ENCODE measurements around the gene TSEN2.
"Not testable (repeated sequence)": the region's sequence is repeated elsewhere in the genome, so short reads cannot be mapped to it uniquely, and the experiment has no call there.

Gene TSEN2

GRCh38 chr3:12444582-12445471 is 39.5 kb upstream of the TSEN2 start:
- Histone ChIP-seq H3K27me3 (replicated peaks; ENCODE audit: control insufficient read depth, insufficient read depth, low read length) (no peaks in the 10 kb centered on the region), H3K9me3 (ENCODE audit: control insufficient read depth, low read length) (no peaks in the 10 kb centered on the region), H3K9ac (ENCODE audit: low read length) (no peak overlapping the region), H3K36me3 (ENCODE audit: control insufficient read depth, insufficient read depth, low read length, severe bottlenecking) (no peaks in the 10 kb centered on the region), H3K4me1 (ENCODE audit: control insufficient read depth, insufficient read depth, low read length) (peaks cover 28% of the 10 kb centered on the region), H3K4me3 (ENCODE audit: low read length) (no peak overlapping the region)
- peak; percentile 37 for DNase-seq (ENCODE audit: low read depth)

- H3K36me3 ChIP-seq (ENCODE audit: control insufficient read depth, insufficient read depth, low read length, severe bottlenecking) = no peaks in the 10 kb centered on the region
- H3K4me3 ChIP-seq (ENCODE audit: low read length) = no peak overlapping the region
- peaks cover 19% of the 10 kb centered on the region for H3K4me1 ChIP-seq (ENCODE audit: control insufficient read depth, insufficient read depth, low read length)
- no peak for DNase-seq (ENCODE audit: low read depth)
- H3K9me3 ChIP-seq (ENCODE audit: control insufficient read depth, low read length) = no peaks in the 10 kb centered on the region
- no peak overlapping the region for H3K9ac ChIP-seq (ENCODE audit: low read length)
- no peaks in the 10 kb centered on the region for H3K27me3 ChIP-seq (replicated peaks; ENCODE audit: control insufficient read depth, insufficient read depth, low read length)
Observed at GRCh38 chr3:12445523-12446240, 38.6 kb upstream of the TSEN2 start.

GRCh38 chr3:12446298-12446697 is 38.0 kb upstream of the TSEN2 start:
- no peak for DNase-seq (ENCODE audit: low read depth)
- Histone ChIP-seq H3K27me3 (replicated peaks; ENCODE audit: control insufficient read depth, insufficient read depth, low read length) (no peaks in the 10 kb centered on the region), H3K4me1 (ENCODE audit: control insufficient read depth, insufficient read depth, low read length) (peaks cover 13% of the 10 kb centered on the region), H3K9me3 (ENCODE audit: control insufficient read depth, low read length) (no peaks in the 10 kb centered on the region), H3K9ac (ENCODE audit: low read length) (no peak overlapping the region), H3K36me3 (ENCODE audit: control insufficient read depth, insufficient read depth, low read length, severe bottlenecking) (no peaks in the 10 kb centered on the region), H3K4me3 (ENCODE audit: low read length) (no peak overlapping the region)

- Histone ChIP-seq H3K4me3 (ENCODE audit: low read length) (no peak overlapping the region), H3K9ac (ENCODE audit: low read length) (no peak overlapping the region), H3K9me3 (ENCODE audit: control insufficient read depth, low read length) (no peaks in the 10 kb centered on the region), H3K36me3 (ENCODE audit: control insufficient read depth, insufficient read depth, low read length, severe bottlenecking) (peaks cover 3% of the 10 kb centered on the region), H3K27me3 (replicated peaks; ENCODE audit: control insufficient read depth, insufficient read depth, low read length) (no peaks in the 10 kb centered on the region), H3K4me1 (ENCODE audit: control insufficient read depth, insufficient read depth, low read length) (peaks cover 9% of the 10 kb centered on the region)
- no peak for DNase-seq (ENCODE audit: low read depth)
Observed at GRCh38 chr3:12447075-12447474, 37.2 kb upstream of the TSEN2 start.

- H3K36me3 ChIP-seq (ENCODE audit: control insufficient read depth, insufficient read depth, low read length, severe bottlenecking); H3K4me3 ChIP-seq (ENCODE audit: low read length); H3K9me3 ChIP-seq (ENCODE audit: control insufficient read depth, low read length); DNase-seq (ENCODE audit: low read depth); H3K27me3 ChIP-seq (replicated peaks; ENCODE audit: control insufficient read depth, insufficient read depth, low read length); H3K9ac ChIP-seq (ENCODE audit: low read length): not testable (repeated sequence)
- H3K4me1 ChIP-seq (ENCODE audit: control insufficient read depth, insufficient read depth, low read length) = peaks cover 15% of the 10 kb centered on the region
Observed at GRCh38 chr3:12448404-12449202, 35.7 kb upstream of the TSEN2 start.

GRCh38 chr3:12449889-12450682 is 34.2 kb upstream of the TSEN2 start:
- peaks cover 30% of the 10 kb centered on the region for H3K4me1 ChIP-seq (ENCODE audit: control insufficient read depth, insufficient read depth, low read length)
- no peak overlapping the region for H3K9ac ChIP-seq (ENCODE audit: low read length)
- H3K27me3 ChIP-seq (replicated peaks; ENCODE audit: control insufficient read depth, insufficient read depth, low read length) = no peaks in the 10 kb centered on the region
- DNase-seq (ENCODE audit: low read depth) = no peak
- H3K36me3 ChIP-seq (ENCODE audit: control insufficient read depth, insufficient read depth, low read length, severe bottlenecking) = peaks cover 3% of the 10 kb centered on the region
- no peaks in the 10 kb centered on the region for H3K9me3 ChIP-seq (ENCODE audit: control insufficient read depth, low read length)
- no peak overlapping the region for H3K4me3 ChIP-seq (ENCODE audit: low read length)

GRCh38 chr3:12451481-12451880 is 32.8 kb upstream of the TSEN2 start:
- Histone ChIP-seq H3K4me3 (ENCODE audit: low read length) (no peak overlapping the region), H3K9me3 (ENCODE audit: control insufficient read depth, low read length) (no peaks in the 10 kb centered on the region), H3K27me3 (replicated peaks; ENCODE audit: control insufficient read depth, insufficient read depth, low read length) (no peaks in the 10 kb centered on the region), H3K4me1 (ENCODE audit: control insufficient read depth, insufficient read depth, low read length) (peaks cover 31% of the 10 kb centered on the region), H3K36me3 (ENCODE audit: control insufficient read depth, insufficient read depth, low read length, severe bottlenecking) (peaks cover 3% of the 10 kb centered on the region), H3K9ac (ENCODE audit: low read length) (no peak overlapping the region)
- no peak for DNase-seq (ENCODE audit: low read depth)

GRCh38 chr3:12451960-12452359 is 32.3 kb upstream of the TSEN2 start:
- DNase-seq (ENCODE audit: low read depth) = no peak
- Histone ChIP-seq H3K27me3 (replicated peaks; ENCODE audit: control insufficient read depth, insufficient read depth, low read length) (no peaks in the 10 kb centered on the region), H3K4me1 (ENCODE audit: control insufficient read depth, insufficient read depth, low read length) (peaks cover 31% of the 10 kb centered on the region), H3K4me3 (ENCODE audit: low read length) (no peak overlapping the region), H3K9me3 (ENCODE audit: control insufficient read depth, low read length) (no peaks in the 10 kb centered on the region), H3K9ac (ENCODE audit: low read length) (peak overlapping the region; percentile 39), H3K36me3 (ENCODE audit: control insufficient read depth, insufficient read depth, low read length, severe bottlenecking) (peaks cover 3% of the 10 kb centered on the region)

GRCh38 chr3:12452361-12453330 is 31.6 kb upstream of the TSEN2 start:
- no peaks in the 10 kb centered on the region for H3K9me3 ChIP-seq (ENCODE audit: control insufficient read depth, low read length)
- no peak for DNase-seq (ENCODE audit: low read depth)
- no peak overlapping the region for H3K4me3 ChIP-seq (ENCODE audit: low read length)
- H3K9ac ChIP-seq (ENCODE audit: low read length) = peak overlapping the region; percentile 39
- H3K27me3 ChIP-seq (replicated peaks; ENCODE audit: control insufficient read depth, insufficient read depth, low read length) = no peaks in the 10 kb centered on the region
- peaks cover 3% of the 10 kb centered on the region for H3K36me3 ChIP-seq (ENCODE audit: control insufficient read depth, insufficient read depth, low read length, severe bottlenecking)
- H3K4me1 ChIP-seq (ENCODE audit: control insufficient read depth, insufficient read depth, low read length) = peaks cover 31% of the 10 kb centered on the region

Data from adipocyte (in vitro differentiated cells).